Muscle of arm (tissue), 12 donors: Measurements from ENCODE around the gene EPB41L1. TPM values are rescaled to one million over a fixed set of nuclear protein-coding genes. Genes with fewer than 3 reads are reported as not detected.

ENCODE experiments used
- DNase-seq: peaks from one replicate; pipeline ENCODE4 v3.0.0-alpha.2; 2013
- polyA plus RNA-seq, 12 donors: library from polyadenylated mRNA; unstranded; fragments of 120-200 nt; gene quantifications; one replicate each; pipeline ENCODE4 v1.2.1, GENCODE V29; 2013; ENCODE audit not compliant: insufficient read length in 12 of 12

EPB41L1 gene
- polyA plus RNA-seq, 12 donors, result 20.0 to 42.1 (median 23.3) TPM; not detected in 1

DNA sequence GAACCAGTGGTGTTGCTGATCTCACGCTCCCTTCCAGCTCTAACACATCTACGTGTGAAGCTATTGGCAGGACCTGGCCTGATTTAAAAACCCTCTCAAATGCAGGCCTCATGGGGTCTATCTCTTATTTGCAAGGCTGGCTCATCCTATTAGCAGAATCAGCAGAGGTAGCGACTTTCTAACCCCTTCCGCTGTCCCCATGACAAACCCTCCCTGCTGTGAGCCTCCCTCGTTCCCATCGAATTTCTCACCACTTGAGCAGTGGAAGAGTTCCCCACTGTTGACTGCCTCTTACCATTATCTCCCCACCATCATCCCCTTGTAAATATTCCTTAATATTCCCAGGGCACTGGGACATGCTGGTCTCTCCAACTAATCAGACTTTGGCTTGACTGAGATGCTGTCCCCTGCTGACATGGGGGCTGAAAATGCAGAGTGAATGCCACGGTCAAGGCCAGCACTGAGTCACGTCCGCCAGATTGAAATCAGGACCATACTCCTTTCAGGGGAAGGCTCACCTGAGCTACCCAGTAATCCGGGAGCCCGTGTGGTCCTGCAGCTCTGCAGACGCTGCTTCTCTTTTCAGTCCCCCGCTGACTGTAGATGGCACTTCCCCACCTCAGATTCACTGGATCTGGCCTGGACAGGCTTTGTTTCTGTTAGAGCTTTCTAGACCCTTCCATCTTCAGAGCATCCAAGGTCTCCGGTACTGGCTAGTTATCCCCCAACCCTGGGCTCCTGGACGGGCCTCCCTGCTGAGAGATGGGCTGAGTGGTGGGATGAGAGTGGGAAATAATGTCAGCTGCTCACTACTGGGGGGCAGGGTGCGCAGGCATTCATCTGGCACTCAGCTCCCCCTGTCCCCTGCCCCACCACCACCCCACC is 104.9 kb downstream of the EPB41L1 start:
- DNase-seq, result no peak

DNA sequence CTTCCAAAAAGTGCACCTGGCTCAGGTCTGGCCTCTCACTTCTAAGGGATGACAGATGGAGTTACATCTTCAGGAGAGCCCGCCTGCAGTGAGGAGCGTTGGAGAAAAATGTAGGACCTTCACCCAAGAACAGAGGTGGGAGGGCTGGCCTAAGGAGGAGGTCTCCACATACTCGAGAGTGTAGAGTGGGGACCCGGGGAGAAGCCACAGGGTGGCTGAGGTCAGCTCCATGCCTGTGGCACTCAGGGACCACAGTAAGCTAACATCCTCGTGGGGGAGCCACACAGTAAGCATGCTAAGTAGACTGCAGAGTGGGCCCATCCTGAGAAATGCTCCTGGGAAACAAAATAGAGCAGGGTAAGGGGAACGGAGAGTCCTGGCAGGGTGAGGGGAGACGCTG is 105.8 kb downstream of the EPB41L1 start:
- no peak for DNase-seq

DNA sequence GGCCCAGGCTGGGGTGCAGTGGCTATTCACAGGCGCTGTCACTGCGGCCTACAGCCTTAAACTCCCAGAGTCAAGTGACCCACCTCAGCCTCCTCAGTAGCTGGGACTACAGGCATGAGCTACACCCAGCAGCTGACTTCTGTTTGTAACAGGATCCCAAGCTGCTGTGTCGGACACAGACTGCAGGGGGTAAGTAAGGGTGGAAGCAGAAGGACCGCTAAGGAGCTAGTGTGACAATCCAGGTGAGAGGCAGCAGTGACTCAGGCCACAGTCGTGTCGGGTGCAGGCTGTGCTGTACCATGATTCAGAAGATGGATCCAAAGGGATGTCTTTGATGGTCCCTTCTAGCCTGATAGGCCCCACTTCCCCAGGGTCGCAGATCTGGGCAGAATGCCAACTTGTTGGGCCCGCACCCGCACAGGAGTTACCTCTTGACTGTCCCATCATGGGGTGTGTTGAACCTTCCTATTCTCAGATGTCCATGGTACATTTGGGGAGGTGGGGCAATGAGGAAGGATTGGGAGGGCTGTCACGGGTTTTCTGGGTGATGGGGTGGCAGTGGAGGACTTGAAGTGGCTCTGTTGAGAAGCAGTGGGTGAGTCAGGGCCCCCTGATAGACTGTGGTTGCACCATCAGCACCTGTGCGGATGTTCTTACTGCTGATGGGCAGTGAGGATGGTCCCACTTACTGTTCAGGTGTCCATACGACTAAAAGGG is 107.0 kb downstream of the EPB41L1 start:
- no peak for DNase-seq

DNA sequence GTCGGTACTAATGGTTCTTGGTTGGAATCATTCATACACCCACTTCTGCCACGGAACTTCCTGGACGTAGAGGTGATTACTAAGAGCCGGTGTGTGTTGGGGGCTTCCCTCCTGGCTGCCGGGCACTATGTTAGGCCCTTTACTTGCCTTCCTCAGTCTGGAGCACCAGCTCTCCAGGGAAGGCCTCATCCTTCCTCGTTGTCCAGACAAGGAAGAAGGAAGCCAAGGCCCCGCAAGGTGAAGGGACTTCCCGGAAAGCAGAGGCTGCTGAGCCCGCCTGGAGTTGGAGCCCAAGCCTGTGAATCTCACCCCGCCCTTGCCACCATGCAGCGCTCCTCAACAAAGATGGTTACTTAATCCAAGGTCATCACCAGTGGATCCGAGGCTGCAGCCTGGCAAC is 107.9 kb downstream of the EPB41L1 start:
- DNase-seq, result no peak

DNA sequence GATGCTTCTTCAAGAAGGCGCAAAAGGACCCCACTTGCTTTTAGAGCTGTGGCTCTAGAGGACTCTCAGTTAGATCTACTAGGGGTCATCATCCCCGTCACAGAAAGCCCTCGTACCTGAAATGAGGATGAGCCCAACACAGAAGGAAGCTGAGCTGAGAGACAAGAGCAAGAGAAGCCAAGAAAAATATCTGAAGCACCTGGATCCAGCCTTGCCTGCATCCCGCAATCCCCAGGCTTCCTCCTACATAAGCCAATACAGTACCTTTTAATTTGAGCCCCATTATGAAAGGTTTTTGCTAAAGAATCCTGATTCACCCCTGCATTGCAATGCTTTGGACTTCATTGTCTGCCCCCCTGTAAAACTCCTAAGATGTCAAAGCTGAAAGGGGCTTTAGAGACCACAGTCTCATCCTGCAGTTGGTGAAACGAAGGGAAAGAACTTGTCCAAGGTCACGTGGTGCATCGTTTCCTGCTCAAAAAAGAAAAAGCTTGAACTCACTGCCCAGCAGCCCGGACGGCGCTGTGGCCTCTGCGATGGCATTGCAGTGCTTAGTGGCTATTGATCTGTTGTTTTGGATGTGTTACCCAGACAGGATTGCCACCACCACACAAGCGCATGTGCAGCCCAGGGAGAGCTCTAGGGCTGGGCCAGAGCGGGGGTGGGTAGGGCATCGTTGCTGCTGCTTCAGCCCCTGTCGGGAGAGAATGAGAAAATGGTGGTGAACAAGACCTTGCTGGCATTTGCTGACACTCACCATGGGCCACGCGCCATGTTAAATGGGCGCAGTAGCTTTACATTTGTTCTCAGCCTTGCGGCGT is 110.1 kb downstream of the EPB41L1 start:
- DNase-seq, result no peak

DNA sequence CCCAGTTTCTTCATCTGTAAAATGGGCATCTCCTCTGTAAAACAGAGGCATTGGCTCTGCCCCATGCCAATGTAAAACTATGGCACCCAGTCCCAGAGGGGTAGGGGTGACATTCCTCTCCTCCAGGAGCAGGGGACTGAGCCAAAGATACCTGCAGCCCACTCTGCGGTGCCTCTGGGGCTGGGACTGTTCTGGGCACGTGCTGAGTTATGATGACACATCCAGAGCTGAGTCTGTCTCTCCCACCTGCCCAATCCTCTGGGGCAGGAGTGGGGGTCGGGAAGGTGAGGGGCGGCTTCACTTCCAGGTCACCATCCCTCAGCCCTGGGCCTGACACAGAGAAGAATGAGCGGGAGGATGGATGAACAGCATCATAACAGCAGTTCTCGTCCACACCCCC is 111.6 kb downstream of the EPB41L1 start:
- no peak for DNase-seq

DNA sequence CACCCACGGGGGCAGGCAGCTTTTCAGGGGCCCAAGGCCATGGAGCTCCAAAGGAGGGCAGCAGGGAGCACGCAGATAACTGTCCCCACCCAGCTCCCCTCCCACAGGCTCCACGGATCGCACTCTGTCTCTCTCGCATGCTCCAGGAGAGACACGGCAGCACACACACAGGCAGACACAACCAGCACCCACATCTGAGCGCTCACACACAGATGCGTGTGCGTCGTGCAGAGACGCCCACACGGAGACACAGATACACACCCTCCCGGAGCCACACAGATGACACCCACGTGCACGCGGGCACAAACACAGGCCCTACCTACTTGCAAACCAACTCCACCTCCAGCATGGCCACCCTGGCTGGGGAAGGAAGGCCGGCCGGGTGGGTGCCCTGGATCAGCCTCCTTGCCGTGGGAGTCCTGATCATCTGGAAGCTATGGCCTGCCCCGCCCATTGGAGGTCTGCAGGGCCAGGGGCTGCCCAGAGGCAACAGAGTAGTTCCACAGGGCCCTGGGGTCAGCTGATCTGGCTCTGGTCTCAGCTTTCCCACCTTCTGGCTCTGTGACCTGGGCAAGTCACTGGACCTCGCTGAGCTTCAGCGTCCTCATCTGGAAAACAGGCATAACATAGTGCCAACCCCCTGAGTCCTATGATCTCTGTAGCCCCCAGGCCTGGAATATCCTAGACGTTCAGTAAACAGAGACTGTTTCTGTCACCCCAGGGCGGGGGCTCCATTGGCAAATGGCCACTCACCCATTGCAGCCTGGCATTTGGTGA is 113.3 kb downstream of the EPB41L1 start:
- no peak for DNase-seq

DNA sequence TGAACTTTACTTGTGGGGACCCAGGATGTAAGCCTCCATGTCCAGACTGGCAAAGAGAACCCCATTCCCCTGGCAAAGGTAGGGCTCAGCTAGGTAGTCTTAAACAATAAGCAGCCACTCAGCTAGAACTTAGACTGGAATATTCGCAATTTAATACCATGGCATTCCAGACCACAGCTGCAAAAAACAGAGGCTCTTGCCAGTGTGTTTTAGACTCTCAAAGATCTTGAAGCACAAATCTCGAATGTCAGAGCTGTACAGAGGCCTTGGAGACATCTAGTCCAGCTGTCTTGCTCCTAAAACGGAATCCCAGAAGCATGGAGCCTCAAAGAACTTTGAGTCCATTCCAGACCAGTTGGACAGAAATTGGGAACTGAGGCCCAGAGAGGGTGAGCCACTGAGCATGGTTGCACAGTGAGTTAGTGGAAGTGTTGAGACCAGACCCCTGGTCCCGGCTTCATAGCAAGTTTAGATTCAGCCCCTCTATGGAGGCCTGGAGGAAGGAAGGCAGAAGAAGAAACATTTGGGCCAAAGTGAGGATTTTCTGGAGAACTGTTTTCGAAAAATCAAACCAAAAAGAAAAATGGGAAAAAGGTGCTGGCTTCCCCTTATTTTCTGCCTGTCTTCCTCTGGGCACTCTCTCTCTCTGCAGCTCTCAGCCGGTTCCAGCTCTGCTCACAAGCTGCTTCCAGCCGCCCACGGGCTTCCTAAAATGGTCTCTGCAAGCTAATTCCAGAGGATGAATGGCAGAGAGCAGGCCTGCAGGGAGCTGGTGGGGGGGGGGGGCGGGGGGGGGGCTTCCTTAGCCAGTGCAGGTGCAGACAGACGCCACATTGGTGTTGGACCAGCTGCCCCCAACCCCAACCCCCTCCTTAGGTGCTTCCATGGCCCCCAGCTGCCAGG is 114.2 kb downstream of the EPB41L1 start:
- DNase-seq, result peak; percentile 4

DNA sequence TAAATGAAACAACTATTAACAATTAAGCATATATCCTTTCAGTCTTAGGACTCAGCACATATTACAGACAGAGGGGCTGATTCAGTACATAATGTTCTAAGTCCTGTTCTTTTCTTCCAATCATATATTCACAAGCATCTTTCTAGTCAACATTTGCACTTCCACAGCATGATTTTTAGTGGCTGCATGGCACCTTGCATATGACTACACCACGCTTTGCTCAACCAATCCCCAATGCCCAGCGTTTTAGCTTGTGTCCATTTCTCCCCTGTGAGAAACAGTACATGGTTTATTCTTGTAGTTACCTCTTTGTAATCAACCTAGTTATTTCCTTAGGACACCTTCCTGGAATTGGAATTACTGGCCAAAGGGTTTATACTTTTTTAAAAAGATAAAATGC is 115.0 kb downstream of the EPB41L1 start:
- DNase-seq, result no peak

DNA sequence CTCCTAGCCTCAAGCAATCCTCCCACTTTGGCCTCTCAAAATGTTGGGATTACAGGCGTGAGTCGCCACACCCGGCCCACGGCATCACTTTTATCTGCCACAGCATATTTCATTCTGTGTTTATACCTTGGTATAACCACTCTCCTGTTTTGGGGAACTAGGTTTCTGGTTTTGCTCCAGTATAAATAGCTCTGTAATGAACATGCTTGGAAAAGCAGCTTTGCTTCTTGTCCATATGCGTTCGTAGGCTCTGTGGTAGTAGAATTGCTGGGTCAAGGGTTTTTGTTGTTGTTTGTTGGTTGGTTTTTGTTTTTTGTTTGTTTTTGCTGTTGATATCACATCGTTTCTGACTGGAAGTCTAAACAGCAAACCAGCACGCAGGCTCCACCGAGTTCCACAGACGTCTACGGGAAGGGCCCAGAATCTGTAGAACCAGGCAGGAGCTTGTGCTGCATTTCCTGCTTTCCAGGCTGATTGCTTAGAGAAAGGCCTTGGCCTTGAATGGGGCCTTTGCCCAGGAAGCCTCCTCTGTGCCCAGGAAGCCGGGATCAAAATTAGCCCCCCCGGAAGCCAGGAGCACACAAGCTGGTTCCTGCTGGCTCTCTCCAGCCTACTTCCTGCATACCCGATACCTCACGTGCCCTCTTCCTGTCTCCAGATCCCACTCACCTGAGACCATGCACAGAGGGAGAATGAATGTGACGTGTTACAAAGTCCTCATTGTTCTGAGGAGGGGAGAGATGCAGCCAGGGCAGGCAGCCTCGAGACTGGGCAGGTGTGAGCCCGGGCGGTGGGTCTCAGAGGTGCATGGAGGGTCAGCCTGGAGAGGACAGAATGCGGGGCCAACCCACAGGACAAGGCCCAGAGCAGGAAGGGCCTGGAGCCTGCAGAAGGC is 116.5 kb downstream of the EPB41L1 start:
- DNase-seq, result no peak

DNA sequence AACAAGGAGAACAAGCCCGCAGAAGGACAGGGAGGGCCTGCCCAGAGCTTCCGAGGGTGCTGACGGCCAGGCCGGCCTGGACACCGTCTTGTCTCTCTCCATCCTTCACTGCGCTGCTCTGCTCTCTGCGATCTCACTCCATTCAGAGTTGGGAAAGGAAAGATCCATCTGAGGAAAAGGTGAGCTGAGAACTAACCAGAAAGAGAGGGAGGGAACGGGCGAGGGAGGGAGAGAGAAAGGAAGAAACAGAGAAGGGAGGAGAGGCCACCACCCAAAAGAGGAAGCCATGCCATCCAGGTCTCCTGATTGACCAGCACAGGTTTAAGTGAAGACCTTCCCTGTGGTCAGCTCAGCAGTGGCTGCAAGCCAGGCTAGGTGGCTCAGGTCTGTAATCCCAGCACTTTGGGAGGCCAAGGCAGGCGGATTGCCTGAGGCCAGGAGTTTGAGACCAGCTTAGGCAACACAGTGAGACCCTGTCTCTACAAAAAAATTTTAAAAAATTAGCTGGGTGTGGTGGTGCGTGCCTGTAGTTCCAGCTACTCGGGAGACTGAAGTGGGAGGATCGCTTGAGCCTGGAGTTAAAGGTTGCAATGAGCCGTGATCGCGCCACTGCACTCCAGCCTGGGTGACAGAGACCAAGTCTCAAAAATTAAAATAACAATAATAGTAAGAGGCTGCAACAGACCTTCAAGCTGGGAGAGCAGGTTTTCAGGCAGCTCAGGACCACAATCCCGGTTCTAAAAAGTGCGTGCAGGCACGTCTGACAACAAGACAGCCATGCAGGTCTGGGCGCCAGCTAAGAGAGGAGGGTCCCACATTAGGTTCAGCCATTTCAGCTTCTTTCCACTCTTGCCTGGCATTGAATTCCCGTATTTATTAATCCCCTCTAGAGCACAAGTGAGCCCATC is 117.4 kb downstream of the EPB41L1 start:
- no peak for DNase-seq

DNA sequence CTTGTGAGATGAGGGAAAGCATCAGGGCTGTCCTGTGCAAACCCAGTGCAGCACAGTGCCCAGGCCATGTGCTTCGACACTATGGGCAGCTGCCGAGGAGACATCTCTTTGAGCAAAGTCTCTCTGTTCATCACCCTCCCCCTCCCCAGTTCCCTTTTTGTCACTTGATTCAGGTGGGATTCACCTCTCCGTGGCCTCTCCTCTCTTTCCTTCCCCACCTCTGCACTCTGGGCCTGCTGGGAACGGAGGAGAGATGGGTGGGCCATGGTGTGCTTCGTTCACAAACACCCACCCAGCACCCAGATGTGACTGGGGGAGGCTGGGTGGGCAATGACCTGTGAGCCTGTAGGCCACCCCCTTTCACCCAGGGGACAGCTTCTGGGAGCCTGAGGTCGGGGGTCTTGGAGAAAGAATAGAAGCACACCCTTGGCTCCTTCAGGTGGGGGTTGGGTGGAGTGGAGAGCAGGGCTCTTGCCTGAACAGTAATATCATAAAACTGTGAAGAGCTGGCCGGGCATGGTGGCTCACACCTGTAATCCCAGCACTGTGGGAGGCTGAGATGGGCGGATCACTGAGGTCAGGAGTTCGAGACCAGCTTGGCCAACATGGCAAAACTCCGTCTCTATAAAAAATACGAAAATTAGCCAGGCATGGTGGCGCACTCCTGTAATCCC is 118.1 kb downstream of the EPB41L1 start:
- DNase-seq, result no peak

DNA sequence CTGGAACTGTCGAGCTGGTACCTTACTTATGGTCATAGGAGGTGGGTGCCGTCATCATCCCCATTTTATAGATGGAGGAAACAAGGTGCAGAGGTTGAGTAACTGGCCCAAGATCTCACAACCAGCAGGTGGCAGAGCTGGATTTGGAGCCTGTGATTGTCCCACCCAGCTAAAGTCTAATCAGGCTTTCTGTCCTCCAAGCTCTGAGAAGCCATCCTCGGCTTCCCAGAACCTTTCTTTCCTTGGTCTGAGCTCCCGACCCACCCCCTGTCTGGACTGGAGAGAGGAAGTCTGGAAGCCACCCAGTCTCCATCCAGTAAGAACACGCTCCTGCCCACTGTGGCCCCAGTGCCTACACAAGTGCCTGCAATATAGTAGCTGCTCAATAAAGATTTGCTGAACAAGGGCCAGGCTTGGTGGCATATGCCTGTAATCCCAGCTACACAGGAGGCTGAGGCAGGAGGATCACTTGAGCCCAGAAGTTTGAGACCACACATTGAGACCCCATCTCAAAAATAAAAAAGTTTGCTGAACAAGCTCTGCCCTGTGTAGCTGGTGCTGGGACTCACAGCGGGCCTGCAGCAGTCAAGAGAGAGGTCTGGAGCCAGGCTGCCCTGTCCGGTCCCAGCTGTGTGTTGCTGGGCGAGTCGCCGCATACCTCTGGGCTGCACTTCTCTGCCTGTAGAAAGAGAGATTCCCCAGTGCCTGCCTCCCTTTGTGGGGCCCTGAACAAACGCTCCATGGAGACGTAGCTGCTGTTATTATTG is 119.1 kb downstream of the EPB41L1 start:
- no peak for DNase-seq

DNA sequence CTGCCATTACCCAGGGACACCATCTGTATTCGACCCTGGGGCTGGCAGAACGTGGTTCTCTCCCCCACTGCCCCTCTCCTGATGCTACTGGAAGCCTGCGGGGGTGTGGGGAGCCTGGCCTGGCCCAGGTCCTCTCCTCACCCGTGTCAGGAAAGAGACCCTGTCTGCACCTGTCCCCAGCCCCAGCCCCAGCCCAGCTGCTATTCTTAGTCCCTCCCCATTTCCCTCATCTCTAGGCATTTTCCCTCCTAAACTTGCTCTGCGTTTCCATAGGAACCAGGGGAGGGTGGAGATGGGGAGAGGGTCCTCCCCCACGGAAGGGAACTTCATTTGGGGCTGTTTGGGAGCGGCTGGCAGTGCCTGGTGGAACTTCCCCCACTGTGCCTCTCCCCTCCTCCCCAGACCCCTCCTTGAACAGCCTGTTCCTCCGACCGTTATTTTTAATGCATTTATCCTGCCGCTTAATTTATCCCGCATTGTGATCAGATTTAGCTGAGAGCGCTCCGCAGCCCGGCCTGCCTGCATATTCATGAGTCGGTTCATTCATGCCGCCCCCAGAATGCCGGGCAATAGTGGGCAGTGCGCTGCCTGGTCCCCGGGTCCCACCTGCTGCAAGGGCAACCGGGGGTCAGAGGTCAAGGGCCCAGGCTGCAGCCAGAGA is 119.8 kb downstream of the EPB41L1 start:
- DNase-seq, result no peak

DNA sequence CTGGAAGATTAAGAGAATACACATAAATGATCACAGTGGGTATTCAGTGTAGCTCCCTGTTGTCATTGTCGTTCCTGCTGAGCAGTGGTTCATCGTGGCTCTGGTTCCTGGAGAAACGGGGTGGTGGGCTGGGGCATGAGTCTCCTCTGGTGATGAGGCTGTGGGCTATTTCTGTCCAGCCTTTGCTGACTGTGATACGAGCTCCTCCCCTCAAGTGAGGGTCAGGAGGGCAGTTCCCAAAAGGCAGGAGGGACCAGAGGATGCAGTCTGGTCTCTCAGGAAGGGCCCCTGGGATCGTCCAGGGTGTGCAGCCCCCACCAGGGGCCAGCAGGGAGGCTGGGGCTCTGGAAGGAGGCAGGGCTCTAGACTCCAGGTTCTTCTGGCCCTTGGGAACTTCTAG is 120.5 kb downstream of the EPB41L1 start:
- no peak for DNase-seq
